ENCODE data around the gene SCN2A.

DNA sequence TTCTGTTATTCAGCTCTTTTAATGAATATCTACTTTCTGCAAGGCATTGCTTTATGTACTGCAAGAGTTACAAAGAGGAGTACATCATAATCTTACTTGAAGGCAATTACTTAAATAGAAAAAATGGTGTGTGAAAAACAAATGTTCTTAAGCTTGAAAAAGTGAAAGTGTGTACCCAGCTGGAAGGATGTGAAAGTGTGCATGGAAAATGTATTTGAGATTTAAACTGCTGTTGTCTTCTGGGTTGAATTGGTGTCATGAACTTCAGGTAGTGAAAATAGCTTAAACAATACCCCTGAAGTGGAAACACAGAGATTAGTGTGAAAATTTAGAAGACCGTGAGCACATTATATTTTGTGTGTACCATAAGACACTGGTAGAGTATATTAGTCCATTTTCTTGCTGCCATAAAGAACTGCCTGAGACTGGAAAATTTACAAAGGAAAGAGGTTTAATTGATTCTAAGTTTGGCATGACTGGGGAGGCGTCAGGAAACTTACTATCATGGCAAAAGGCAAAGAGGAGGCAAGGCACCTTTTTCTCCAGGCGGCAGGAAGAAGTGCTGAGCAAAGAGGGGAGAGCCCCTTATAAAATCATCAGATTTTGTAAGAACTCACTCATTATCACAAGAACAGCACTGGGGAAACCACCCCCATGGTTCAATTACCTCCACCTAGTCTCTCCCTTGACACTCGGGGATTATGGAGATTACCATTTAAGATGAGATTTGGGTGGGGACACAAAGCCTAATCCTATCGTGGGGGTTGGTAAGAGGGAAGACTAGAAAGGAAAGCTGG, 38.8 kb downstream of the SCN2A start:
- TF ChIP-seq, protein P1, sequence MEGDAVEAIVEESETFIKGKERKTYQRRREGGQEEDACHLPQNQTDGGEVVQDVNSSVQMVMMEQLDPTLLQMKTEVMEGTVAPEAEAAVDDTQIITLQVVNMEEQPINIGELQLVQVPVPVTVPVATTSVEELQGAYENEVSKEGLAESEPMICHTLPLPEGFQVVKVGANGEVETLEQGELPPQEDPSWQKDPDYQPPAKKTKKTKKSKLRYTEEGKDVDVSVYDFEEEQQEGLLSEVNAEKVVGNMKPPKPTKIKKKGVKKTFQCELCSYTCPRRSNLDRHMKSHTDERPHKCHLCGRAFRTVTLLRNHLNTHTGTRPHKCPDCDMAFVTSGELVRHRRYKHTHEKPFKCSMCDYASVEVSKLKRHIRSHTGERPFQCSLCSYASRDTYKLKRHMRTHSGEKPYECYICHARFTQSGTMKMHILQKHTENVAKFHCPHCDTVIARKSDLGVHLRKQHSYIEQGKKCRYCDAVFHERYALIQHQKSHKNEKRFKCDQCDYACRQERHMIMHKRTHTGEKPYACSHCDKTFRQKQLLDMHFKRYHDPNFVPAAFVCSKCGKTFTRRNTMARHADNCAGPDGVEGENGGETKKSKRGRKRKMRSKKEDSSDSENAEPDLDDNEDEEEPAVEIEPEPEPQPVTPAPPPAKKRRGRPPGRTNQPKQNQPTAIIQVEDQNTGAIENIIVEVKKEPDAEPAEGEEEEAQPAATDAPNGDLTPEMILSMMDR (IDR thresholded peaks at IDR 0.05) = no peak
- TF ChIP-seq POLR2A (IDR thresholded peaks at IDR 0.05) = no peak

All from body of pancreas (tissue), 4 donors.